Measurements from ENCODE around the gene CD6. TPM values are rescaled to one million over a fixed set of nuclear protein-coding genes. Genes with fewer than 3 reads are reported as not detected.

Gene CD6
- polyA plus RNA-seq, 2 of the 4 experiments (the other 2 are of a cell fraction): 0.06 TPM

GRCh38 chr11:61004180-61004611, 32.7 kb downstream of the CD6 start:
- Histone ChIP-seq H3K27ac (no peak overlapping the region), H3K4me3 (no peak overlapping the region), H3K4me2 (no peak overlapping the region), H3K4me1 (0 out of 3 replicates have a peak, but pooled peaks cover 7% of the 10 kb centered on the region), H3K9me3 (no peaks in the 10 kb centered on the region)
- TF ChIP-seq POLR2AphosphoS2 (conservative IDR thresholded peaks at IDR 0.05; ENCODE audit: low read length) (no peak), KDM5A (IDR thresholded peaks at IDR 0.05) (no peak), HES2 (IDR thresholded peaks at IDR 0.05) (no peak), MYC (IDR thresholded peaks at IDR 0.05; ENCODE audit: borderline replicate concordance, low read length) (no peak), GATA3 (IDR thresholded peaks at IDR 0.05; ENCODE audit: borderline replicate concordance) (no peak), EP300 (IDR thresholded peaks at IDR 0.05) (no peak), HOXB13 (CRISPR knock-in tag; IDR thresholded peaks at IDR 0.05; ENCODE audit: low read depth) (no peak), CHD2 (IDR thresholded peaks at IDR 0.05; ENCODE audit: low read length, partially characterized antibody) (no peak), CHD4 (IDR thresholded peaks at IDR 0.05; ENCODE audit: borderline replicate concordance) (no peak), RCOR1 (IDR thresholded peaks at IDR 0.05; ENCODE audit: low read depth, low read length) (no peak), CBX8 (IDR thresholded peaks at IDR 0.05) (no peak), ZSCAN20 (CRISPR knock-in tag; IDR thresholded peaks at IDR 0.05) (no peak), MAFK (IDR thresholded peaks at IDR 0.05; ENCODE audit: partially characterized antibody) (no peak), CEBPB (IDR thresholded peaks at IDR 0.05) (no peak), HOXB5 (CRISPR knock-in tag; IDR thresholded peaks at IDR 0.05) (no peak), NR3C1 (IDR thresholded peaks at IDR 0.05) (no peak)
- TF ChIP-seq, protein P1, sequence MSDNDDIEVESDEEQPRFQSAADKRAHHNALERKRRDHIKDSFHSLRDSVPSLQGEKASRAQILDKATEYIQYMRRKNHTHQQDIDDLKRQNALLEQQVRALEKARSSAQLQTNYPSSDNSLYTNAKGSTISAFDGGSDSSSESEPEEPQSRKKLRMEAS (IDR thresholded peaks at IDR 0.05): no peak
- TF ChIP-seq, protein P2, sequence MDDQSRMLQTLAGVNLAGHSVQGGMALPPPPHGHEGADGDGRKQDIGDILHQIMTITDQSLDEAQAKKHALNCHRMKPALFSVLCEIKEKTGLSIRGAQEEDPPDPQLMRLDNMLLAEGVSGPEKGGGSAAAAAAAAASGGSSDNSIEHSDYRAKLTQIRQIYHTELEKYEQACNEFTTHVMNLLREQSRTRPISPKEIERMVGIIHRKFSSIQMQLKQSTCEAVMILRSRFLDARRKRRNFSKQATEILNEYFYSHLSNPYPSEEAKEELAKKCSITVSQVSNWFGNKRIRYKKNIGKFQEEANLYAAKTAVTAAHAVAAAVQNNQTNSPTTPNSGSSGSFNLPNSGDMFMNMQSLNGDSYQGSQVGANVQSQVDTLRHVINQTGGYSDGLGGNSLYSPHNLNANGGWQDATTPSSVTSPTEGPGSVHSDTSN (IDR thresholded peaks at IDR 0.05): no peak
- POLR2A ChIA-PET: interaction anchor here (1.0 kb wide), 1 partner anchor 10 kb away, joined by 3 read pairs; no protein-coding TSS in a partner anchor
- CTCF ChIA-PET: interaction anchor here (1.0 to 1.3 kb wide), 2 partner anchors 34 to 173 kb away, joined by 3 to 5 read pairs; no protein-coding TSS in a partner anchor
- ATAC-seq (no peak), FAIRE-seq (no peak), DNase-seq (ENCODE audit: low read depth in 1 of 2, low spot score in 1 of 2) (no peak)
- WGBS (ENCODE audit: missing lambda C conversion rate): 86% methylated on average over 6 of the region's 10 CpGs

DNA sequence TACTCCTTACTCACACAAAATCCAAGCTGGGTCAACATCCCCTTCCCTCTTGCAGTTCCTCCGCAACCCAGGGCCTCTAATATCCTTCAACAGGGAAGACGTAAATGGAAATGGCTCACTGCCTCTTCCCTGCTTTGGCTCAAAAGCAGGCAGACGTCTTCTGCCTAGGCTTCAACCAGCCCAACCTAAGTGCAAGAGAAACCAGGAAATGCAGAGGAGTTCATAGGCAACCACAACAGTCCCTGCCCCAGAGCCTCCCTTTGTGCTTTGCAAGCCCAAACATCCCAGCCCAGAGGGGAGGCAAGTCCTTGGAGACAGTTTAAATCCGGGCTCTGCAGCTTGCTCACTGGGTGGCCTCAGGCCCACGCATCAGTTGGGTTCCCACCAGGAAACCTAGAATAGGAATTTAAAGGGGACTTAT, 33.3 kb downstream of the CD6 start:
- no peak overlapping the region for H3K4me2 ChIP-seq
- no peak for FAIRE-seq
- CTCF ChIA-PET: interaction anchor here (1.0 to 1.3 kb wide), 2 partner anchors 35 to 173 kb away, joined by 3 to 5 read pairs; no protein-coding TSS in a partner anchor

More for the DNA sequence above, 33.3 kb downstream of the CD6 start:
- no peak for ATAC-seq
- DNase-seq (ENCODE audit: low read depth in 1 of 2, low spot score in 1 of 2): no peak
- no peak overlapping the region for H3K27ac ChIP-seq
- H3K9me3 ChIP-seq: no peaks in the 10 kb centered on the region
- no peak overlapping the region for H3K4me3 ChIP-seq
- POLR2A ChIA-PET: interaction anchor here (1.0 kb wide), 1 partner anchor 10 kb away, joined by 3 read pairs; no protein-coding TSS in a partner anchor
- H3K4me1 ChIP-seq: 0 out of 3 replicates have a peak, but pooled peaks cover 7% of the 10 kb centered on the region
- WGBS (ENCODE audit: missing lambda C conversion rate): 59% methylated on average over 5 of the region's 5 CpGs
- TF ChIP-seq JUN (IDR thresholded peaks at IDR 0.05) (no peak), USF2 (IDR thresholded peaks at IDR 0.05) (no peak), NPAS2 (CRISPR knock-in tag; IDR thresholded peaks at IDR 0.05; ENCODE audit: borderline replicate concordance) (no peak), POLR2A (IDR thresholded peaks at IDR 0.05; ENCODE audit: low read length) (no peak), ZSCAN20 (CRISPR knock-in tag; IDR thresholded peaks at IDR 0.05) (no peak), RFX5 (IDR thresholded peaks at IDR 0.05) (no peak), CHD4 (IDR thresholded peaks at IDR 0.05; ENCODE audit: borderline replicate concordance) (no peak), CTCF (IDR thresholded peaks at IDR 0.05) (no peak), GATA3 (IDR thresholded peaks at IDR 0.05; ENCODE audit: borderline replicate concordance) (no peak)
- TF ChIP-seq, protein P1 (IDR thresholded peaks at IDR 0.05): no peak
